ENCODE data around the gene SPECC1. TPM values are rescaled to one million over a fixed set of nuclear protein-coding genes. Genes with fewer than 3 reads are reported as not detected.

The SPECC1 gene
- 58.8 TPM for total RNA-seq

GRCh38 chr17:20009302-20010098 lies at the start of gene SPECC1:
Gene SPECC1, plus strand, starts transcription at chr17:20009359. Its CDS starts 87,293 bp downstream, at chr17:20096652.

GRCh38 chr17:19977293-19978208 lies 31.6 kb upstream of the SPECC1 start, which contains the start of gene AKAP10:
Gene AKAP10, minus strand, starts transcription at chr17:19977828. Its CDS starts 149 bp downstream, at chr17:19977679.

Small RNA genes lying within 50 kb of the gene (small RNA-seq; reads per million reads assigned to genes)
- not detected for gene AC008088.1 (ENCODE audit: low replicate concordance)
- not detected for gene RNU6-1057P (ENCODE audit: low replicate concordance)
- not detected for gene RNU6-258P (ENCODE audit: low replicate concordance)
- gene RNU6-467P (ENCODE audit: low replicate concordance) = not detected

Other genes starting within 250 kb of the SPECC1 start
- 178 TPM for gene ULK2, start 141.4 kb upstream of the SPECC1 start, total RNA-seq
- 54.5 TPM for gene AKAP10, start 31.5 kb upstream of the SPECC1 start, total RNA-seq

Data from parietal lobe (tissue), 2 donors.